Hematopoietic multipotent progenitor cell treated with erythropoietin and hydrocortisone succinate and interleukin-3 and kit ligand, for 17 days (in vitro differentiated cells): ENCODE data around the gene ZNF638.

Experiments
- DNase-seq: peaks from one replicate; pipeline ENCODE4 v3.0.0-alpha.2; 2015; ENCODE audit warnings: low spot score

Gene ZNF638

GRCh38 chr2:71455741-71456569, 124.4 kb downstream of the ZNF638 start:
- no peak for DNase-seq

- DNase-seq, result no peak
Observed at GRCh38 chr2:71456617-71457016, 125.0 kb downstream of the ZNF638 start.

DNA sequence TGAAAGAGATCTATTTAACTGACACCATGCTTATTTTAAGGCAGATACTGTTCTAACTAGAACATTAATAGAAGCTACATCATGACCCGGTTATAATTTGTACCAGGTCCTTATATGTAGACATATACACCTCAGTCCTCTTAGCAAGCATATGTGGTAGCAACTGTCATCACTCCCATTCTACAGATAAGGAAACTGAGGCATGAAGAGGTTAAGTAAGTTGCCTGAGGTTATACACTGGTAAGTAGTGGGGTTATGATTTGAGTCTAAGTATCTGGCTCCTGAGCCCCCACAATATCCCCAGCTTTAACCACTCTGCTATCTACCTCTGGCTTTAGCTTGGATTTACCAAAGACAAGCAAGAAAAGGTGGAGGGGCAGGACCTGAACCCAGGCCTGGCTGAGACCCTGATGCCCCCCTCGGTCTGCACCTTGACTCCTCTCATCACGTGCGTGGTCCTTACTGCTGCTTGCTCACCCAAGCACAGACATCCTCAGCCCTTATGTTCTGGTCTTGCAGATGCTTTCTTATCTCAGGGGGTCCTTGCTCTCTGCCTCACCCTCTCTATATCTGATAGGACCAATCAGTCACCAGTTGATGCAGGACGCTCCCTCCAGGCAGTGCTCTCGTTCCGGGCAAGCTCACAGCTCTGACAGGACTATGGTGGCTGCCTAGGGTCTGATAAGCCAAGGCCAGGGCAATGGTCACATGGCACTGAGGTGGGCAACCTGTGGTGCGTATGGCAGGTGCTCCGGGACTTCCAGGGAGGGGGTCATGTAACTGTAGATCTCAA, 125.7 kb downstream of the ZNF638 start:
- peak; percentile 22 for DNase-seq

DNA sequence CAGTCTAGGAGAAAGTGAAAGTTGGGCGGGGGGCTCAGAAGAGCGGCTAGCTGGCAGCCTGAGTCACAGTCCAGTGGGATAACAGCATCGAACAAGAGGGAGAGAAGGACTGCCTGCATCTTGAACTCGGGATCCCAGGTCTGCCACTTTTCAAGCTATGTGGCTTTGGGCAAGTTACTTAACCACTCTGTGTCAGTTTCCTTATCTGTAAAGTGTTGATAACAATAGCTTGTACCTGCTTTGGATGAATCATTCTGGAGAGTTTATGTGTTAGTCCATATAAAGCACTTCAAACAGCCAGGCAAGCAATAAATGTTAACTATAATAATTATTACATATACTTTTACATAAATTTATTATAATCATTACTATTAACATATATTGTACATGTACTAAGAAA, 126.3 kb downstream of the ZNF638 start:
- peak; percentile 13 for DNase-seq

DNA sequence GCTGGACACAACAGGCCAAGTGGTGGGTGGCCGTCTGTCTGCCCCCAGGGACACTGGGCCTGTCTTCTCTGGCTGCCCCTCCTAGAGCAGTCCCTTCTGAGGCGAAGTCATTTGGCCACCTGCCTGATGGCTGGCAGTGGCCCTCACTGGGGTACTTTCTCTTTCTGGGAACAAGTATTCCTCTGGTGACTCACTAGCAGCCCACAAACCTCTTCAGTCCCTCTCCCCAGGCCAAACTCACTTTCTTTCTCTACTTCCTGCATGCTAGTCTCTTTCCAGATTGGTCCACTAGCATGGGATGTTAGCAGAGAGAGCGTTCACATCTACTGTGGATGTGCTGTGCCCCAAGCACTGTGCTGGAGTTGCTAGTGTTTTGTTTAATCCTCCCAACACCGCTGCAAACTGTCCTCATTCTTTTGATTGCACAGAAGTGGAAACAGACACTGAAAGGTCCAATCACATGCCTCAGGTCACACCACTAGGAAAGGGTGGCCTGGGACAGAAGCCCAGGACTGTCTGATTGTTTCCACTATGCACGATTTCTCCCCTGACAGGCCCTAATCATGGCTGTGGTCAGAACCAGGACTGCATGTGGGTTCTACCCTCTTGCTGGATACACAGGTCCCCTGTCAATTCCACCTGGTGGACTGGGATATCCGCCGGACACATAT, 127.0 kb downstream of the ZNF638 start:
- no peak for DNase-seq

- DNase-seq, result no peak
Observed at GRCh38 chr2:71459084-71459431, 127.5 kb downstream of the ZNF638 start.

DNA sequence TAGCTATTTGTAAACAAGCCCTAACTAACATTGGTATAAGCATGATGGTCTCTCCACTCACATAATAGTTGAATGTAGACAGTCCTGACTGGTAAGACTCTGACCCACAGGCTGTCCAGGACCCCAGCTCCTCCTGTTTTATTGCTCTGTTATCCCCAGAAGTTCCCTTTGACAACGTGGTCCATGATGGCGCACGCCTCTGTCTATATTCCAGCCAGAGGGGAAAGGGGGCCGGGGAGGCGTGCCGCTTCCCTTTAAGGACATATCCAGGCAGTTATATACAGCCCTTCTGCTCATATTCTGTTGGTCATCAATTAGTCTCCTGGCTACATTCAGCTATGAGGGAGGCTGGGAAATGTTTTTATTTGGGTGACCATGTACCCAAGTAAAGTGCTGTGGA, 128.5 kb downstream of the ZNF638 start:
- no peak for DNase-seq

DNA sequence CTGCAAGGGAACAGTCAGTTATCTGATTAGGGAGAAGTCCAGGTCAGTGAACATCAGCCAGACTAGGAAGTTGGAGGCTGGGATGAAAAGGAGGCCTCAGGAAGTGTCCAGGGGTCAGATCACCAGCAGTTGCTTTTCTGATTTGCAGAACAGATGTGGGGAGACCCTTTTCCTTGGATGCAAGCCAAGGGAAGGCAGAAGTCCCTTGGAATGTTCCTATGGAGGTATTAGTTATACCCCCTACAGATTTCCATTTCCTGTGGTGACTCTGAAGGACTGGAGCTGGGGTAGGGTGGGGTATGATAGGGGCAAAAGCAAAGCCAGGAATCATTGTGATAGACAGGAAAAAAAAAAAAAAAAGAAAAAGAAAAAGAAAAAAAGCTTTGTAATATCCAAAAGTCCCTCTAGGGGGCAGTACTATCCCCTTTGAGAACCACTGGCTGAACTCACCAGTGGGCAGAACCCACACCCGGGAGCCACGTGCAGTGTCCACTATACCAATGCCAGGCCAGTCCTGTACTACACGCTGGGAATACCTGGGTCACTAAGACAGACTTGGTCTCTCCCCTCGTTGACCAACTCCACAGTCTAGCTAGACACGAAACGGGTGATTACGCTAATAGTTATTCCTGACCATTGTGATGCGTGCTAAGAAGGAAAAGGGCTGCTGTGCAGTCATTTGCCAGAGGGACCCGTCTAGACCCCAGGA, 129.2 kb downstream of the ZNF638 start:
- peak; percentile 64 for DNase-seq

DNA sequence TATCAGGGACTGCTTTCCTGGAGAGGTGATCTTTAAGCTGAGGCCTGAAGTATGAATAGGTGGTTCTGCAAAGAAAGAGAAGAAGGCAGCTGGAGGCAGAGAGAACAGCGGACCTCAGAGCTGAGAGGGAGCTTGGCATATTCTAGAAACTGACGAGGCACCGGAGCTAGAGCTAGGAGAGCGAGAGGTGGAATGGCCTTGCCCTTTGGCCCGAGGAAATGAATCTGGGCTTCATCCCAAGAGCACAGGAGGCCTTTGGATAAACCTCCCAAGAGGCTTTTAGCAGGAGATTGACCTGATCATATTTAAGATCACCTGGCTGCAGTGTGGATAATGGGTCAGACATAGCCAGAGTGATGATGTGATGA, 129.7 kb downstream of the ZNF638 start:
- DNase-seq, result no peak

- DNase-seq, result no peak
Observed at GRCh38 chr2:71462056-71462605, 130.5 kb downstream of the ZNF638 start.

GRCh38 chr2:71462641-71463341, 131.2 kb downstream of the ZNF638 start:
- DNase-seq, result no peak

GRCh38 chr2:71463342-71463654, 131.7 kb downstream of the ZNF638 start:
- no peak for DNase-seq

- no peak for DNase-seq
Observed at GRCh38 chr2:71464389-71464788, 132.8 kb downstream of the ZNF638 start.

DNA sequence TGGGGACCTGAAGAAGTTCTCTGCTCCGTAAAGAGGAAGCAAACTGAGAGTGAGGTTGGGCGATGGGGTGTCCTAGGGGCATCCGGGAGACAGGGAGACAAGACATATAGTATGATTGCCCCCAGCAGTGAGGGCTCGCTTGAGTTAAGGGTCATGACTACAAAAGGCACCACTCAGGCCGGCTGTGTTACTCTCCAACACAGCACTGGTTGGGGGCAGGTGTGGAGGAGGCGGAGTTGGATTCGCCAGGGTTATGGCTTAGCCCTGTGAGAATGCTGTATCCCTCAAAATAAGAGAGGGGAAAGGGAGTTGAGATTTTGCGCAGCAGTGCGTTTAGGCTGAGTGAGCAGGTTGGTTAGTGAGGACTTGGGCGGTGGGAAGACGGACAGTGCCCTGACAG, 133.8 kb downstream of the ZNF638 start:
- DNase-seq, result no peak

DNA sequence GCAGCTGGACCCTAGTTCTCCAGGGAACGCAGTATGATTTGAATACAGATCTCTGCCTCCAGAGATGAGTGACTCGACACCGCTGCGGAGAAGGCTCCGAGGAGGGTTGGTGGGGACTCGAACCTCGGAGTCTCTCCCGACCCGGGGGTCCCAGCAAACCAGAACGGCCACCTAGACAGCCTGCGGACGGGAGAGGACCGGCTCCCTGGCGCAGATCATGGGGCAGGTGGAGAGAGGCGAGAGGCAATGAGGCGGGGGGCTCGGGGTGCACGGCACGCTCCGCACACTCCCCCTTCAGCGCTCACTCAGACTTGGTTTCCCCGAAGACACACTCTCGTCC, 134.3 kb downstream of the ZNF638 start:
- no peak for DNase-seq

DNA sequence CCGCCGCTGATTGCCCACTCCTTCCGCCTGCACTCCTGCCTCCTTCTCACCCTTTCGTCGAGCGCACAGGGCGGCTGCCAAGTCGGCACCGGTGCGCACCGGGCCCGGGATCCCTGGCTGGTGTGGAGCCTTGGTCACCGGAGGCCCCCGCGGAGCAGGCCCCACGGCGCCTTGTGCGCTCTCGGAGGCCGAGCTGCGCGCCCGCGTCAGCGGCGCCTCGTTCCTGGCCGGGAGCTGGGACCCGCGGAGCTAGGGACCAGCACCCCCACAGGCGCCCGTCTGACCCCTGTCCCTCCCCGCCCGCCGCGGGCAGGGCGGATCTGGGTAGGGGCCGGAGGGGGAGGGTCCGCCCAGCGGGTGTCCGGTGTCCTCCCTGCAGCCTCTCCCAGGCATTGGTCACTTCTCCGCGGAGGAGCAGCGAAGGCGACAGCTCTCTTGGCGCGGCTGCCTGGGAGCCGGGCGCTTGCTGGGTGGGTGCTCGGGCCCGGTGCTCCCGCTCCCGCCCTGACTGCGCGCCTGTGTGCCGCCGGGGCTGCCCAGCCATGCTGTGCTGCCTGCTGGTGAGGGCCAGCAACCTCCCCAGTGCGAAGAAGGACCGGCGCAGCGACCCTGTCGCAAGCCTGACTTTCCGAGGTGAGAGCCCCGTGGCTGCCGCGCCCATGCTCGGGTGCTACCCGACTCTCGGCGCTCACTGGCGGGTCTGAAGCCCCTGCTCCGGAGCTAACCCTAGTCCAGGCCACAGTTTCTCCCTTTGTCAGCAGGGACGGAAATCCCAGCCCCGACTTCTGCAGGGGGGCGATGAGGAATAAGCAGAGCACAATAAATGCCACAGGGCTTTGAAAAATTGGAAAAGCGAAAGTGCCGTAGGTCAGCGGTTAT, 135.0 kb downstream of the ZNF638 start:
- no peak for DNase-seq

- DNase-seq, result no peak
Observed at GRCh38 chr2:71467180-71467815, 135.7 kb downstream of the ZNF638 start.

DNA sequence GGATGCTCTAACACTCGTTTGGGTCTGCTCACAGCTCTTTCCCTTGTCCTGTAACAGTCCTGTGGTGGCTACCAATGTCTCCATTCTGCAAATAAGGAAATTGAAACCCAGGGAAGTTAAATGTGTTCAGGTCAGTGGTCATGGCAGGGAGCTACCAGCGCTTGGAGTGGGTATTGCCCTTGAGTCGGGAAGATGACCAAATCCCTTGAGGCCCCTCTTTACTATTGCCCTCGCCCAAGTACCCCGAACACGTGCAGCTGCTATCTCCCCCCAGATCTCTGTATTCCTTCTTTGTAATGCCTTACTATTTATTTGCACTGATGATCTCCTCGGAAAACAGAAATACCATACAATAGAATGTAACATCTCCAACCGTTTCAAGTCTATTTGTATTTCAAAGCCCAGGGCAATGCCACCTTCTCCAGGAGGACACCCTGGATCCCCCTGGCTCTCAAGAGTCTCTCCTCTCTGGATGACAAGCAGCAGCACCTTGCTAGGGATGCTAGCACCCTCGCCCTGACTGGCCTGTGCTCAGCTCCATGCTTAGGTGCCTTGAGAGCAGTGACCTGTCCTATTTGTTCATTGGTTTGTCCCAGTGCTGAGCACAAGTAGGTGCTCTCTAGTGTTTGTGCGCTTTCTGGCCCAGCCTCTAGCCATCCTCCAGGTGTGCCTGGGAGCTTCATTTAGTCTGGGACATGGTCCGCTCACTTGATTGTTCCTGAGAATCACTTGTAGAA, 136.9 kb downstream of the ZNF638 start:
- DNase-seq, result no peak
